ENCODE results near the gene OOEP.
"Not testable (repeated sequence)": the region's sequence is repeated elsewhere in the genome, so short reads cannot be mapped to it uniquely, and the experiment has no call there.

The OOEP gene

DNA sequence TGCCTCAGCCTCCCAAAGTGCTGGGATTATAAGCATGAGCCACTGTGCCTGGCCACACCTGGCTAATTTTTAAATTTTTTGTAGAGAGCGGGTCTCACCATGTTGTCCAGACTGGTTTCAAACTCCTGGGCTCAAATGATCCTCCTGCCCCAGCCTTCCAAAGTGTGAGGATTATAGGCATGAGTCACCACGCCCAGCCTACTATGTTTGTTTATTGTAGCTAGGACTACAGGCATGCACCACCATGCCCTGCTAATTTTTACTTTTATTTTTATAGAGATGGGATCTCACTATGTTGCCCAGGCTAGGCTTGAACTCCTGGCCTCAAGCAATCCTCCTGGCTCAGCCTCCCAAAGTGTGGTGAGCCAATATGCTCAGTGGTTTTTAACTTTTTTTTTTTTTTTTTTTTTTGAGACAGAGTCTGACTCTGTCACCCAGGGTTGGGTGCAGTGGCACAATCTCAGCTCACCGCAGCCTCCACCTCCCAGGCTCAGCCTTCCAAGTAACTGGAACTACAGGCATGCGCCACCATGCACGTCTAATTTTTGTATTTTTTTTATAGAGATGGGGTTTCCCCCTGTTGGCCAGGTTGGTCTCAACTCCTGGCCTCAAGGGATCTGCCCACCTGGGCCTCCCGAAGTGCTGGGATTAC, 12.9 kb upstream of the OOEP start:
- Histone ChIP-seq H4K20me1 (ENCODE audit: insufficient read depth, low read length, poor library complexity, severe bottlenecking) (no peaks in the 10 kb centered on the region), H3K4me3 (ENCODE audit: low read length, poor library complexity, severe bottlenecking) (no peak overlapping the region), H3K9ac (ENCODE audit: low read depth, low read length, poor library complexity, severe bottlenecking) (no peak overlapping the region), H3K9me2 (replicated peaks; ENCODE audit: low read depth, low read length) (no peaks in the 10 kb centered on the region), H3K4me2 (ENCODE audit: low read depth, low read length, poor library complexity, severe bottlenecking) (no peak overlapping the region), H3K4me1 (ENCODE audit: insufficient read depth, low read length, poor library complexity, severe bottlenecking) (no peaks in the 10 kb centered on the region), H3K36me3 (ENCODE audit: insufficient read depth, low read length) (no peaks in the 10 kb centered on the region), H3K9me3 (ENCODE audit: insufficient read depth, low read depth, low read length) (no peaks in the 10 kb centered on the region), H3K79me2 (ENCODE audit: insufficient read depth, low read length) (no peaks in the 10 kb centered on the region), H3F3A (ENCODE audit: low read depth) (no peaks in the 10 kb centered on the region), H3K27me3 (ENCODE audit: insufficient read depth, low read length, poor library complexity, severe bottlenecking) (no peaks in the 10 kb centered on the region), H2AFZ (ENCODE audit: low read length) (no peak overlapping the region)
- TF ChIP-seq EZH2phosphoT487 (IDR thresholded peaks at IDR 0.05; ENCODE audit: borderline replicate concordance): no peak
- TF ChIP-seq, protein P1, sequence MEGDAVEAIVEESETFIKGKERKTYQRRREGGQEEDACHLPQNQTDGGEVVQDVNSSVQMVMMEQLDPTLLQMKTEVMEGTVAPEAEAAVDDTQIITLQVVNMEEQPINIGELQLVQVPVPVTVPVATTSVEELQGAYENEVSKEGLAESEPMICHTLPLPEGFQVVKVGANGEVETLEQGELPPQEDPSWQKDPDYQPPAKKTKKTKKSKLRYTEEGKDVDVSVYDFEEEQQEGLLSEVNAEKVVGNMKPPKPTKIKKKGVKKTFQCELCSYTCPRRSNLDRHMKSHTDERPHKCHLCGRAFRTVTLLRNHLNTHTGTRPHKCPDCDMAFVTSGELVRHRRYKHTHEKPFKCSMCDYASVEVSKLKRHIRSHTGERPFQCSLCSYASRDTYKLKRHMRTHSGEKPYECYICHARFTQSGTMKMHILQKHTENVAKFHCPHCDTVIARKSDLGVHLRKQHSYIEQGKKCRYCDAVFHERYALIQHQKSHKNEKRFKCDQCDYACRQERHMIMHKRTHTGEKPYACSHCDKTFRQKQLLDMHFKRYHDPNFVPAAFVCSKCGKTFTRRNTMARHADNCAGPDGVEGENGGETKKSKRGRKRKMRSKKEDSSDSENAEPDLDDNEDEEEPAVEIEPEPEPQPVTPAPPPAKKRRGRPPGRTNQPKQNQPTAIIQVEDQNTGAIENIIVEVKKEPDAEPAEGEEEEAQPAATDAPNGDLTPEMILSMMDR (conservative IDR thresholded peaks at IDR 0.05; ENCODE audit: low read length): no peak

DNA sequence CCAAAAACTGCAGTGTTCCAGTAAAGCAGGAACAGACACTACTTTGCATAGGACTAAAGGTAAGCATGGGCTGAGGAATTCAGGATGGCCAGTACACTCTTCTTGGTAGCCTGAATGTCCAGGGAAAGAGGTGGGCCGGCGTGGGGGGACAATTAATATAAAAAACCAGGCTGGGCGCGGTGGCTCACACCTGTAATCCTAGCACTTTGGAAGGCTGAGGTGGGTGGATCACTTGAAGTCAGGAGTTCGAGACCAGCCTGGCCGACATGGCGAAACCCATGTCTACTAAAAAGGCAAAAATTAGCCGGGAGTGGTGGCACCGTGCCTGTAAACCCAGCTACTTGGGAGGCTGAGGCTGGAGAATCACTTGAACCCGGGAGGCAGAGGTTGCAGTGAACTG, 11.8 kb upstream of the OOEP start:
- not testable (repeated sequence) for H3K4me1 ChIP-seq (ENCODE audit: insufficient read depth, low read length, poor library complexity, severe bottlenecking); H4K20me1 ChIP-seq (ENCODE audit: insufficient read depth, low read length, poor library complexity, severe bottlenecking); H3K36me3 ChIP-seq (ENCODE audit: insufficient read depth, low read length); H3F3A ChIP-seq (ENCODE audit: low read depth); H2AFZ ChIP-seq (ENCODE audit: low read length); H3K4me3 ChIP-seq (ENCODE audit: low read length, poor library complexity, severe bottlenecking); H3K79me2 ChIP-seq (ENCODE audit: insufficient read depth, low read length); H3K27me3 ChIP-seq (ENCODE audit: insufficient read depth, low read length, poor library complexity, severe bottlenecking); H3K4me2 ChIP-seq (ENCODE audit: low read depth, low read length, poor library complexity, severe bottlenecking); H3K9ac ChIP-seq (ENCODE audit: low read depth, low read length, poor library complexity, severe bottlenecking); H3K9me2 ChIP-seq (replicated peaks; ENCODE audit: low read depth, low read length); H3K9me3 ChIP-seq (ENCODE audit: insufficient read depth, low read depth, low read length)

DNA sequence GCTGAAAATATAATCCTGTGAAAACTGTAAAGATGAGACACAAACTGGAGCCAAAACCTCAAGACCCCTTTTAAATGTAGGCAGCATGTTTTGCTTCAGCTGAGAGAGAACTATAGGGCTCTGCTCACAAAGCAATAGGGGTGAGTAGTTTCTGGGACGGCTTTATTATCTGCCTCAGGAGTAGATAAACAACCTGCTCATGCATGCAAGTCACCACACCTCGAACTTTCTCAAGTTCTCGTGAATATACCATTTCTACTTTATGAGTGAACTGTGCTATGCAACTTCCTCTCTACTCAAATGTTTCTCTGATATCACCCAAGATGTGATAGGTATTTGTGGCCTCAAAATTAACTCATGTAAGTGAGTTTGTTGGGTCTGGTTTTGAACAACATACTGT, 7.5 kb upstream of the OOEP start:
- Histone ChIP-seq H4K20me1 (ENCODE audit: insufficient read depth, low read length, poor library complexity, severe bottlenecking) (no peaks in the 10 kb centered on the region), H2AFZ (ENCODE audit: low read length) (no peak overlapping the region), H3K27me3 (ENCODE audit: insufficient read depth, low read length, poor library complexity, severe bottlenecking) (no peaks in the 10 kb centered on the region), H3K36me3 (ENCODE audit: insufficient read depth, low read length) (no peaks in the 10 kb centered on the region), H3K79me2 (ENCODE audit: insufficient read depth, low read length) (no peaks in the 10 kb centered on the region), H3K4me3 (ENCODE audit: low read length, poor library complexity, severe bottlenecking) (no peak overlapping the region), H3K9me3 (ENCODE audit: insufficient read depth, low read depth, low read length) (no peaks in the 10 kb centered on the region), H3K9me2 (replicated peaks; ENCODE audit: low read depth, low read length) (no peaks in the 10 kb centered on the region), H3K9ac (ENCODE audit: low read depth, low read length, poor library complexity, severe bottlenecking) (no peak overlapping the region), H3K4me2 (ENCODE audit: low read depth, low read length, poor library complexity, severe bottlenecking) (no peak overlapping the region), H3K4me1 (ENCODE audit: insufficient read depth, low read length, poor library complexity, severe bottlenecking) (no peaks in the 10 kb centered on the region), H3F3A (ENCODE audit: low read depth) (no peaks in the 10 kb centered on the region)
- TF ChIP-seq, protein P1 (conservative IDR thresholded peaks at IDR 0.05; ENCODE audit: low read length): no peak
- TF ChIP-seq EZH2phosphoT487 (IDR thresholded peaks at IDR 0.05; ENCODE audit: borderline replicate concordance): no peak

DNA sequence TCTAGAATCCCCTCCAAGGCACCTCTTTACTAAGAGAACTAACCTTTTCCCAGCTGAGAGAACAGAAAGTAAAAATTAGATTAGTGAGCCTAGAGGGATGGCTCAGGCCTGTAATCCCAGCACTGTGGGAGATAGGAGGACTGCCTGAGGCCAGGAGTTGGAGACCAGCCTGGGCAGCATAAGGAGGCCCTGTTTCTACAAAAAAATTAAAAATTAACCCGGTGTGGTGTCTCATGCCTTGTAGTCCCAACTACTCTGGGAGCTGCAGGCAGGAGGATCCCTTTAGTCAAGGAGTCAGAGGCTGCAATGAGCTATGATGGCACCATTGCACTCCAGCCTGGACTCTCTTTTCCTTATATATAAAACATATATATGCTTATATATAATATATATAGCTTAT, 5.5 kb upstream of the OOEP start:
- Histone ChIP-seq H3K9me3 (ENCODE audit: insufficient read depth, low read depth, low read length) (no peaks in the 10 kb centered on the region; the same call in 1 of the 2 replicates), H3K4me3 (ENCODE audit: low read length, poor library complexity, severe bottlenecking) (no peak overlapping the region), H3F3A (ENCODE audit: low read depth) (no peaks in the 10 kb centered on the region), H3K27me3 (ENCODE audit: insufficient read depth, low read length, poor library complexity, severe bottlenecking) (no peaks in the 10 kb centered on the region), H3K4me2 (ENCODE audit: low read depth, low read length, poor library complexity, severe bottlenecking) (no peak overlapping the region), H3K36me3 (ENCODE audit: insufficient read depth, low read length) (no peaks in the 10 kb centered on the region), H3K4me1 (ENCODE audit: insufficient read depth, low read length, poor library complexity, severe bottlenecking) (no peaks in the 10 kb centered on the region), H4K20me1 (ENCODE audit: insufficient read depth, low read length, poor library complexity, severe bottlenecking) (no peaks in the 10 kb centered on the region), H3K9me2 (replicated peaks; ENCODE audit: low read depth, low read length) (no peaks in the 10 kb centered on the region), H2AFZ (ENCODE audit: low read length) (no peak overlapping the region), H3K9ac (ENCODE audit: low read depth, low read length, poor library complexity, severe bottlenecking) (no peak overlapping the region), H3K79me2 (ENCODE audit: insufficient read depth, low read length) (no peaks in the 10 kb centered on the region)
- TF ChIP-seq EZH2phosphoT487 (IDR thresholded peaks at IDR 0.05; ENCODE audit: borderline replicate concordance): no peak
- TF ChIP-seq, protein P1 (conservative IDR thresholded peaks at IDR 0.05; ENCODE audit: low read length): no peak

Data from Loucy (cell line).